ENCODE data around the gene UPK1A. TPM values are rescaled to one million over a fixed set of nuclear protein-coding genes. Genes with fewer than 3 reads are reported as not detected.

The UPK1A gene
- total and polyA plus RNA-seq, 2 donors (not counting 1 experiment from before 2014, with no cell fraction given), result 0.16 TPM; not detected in 1

DNA sequence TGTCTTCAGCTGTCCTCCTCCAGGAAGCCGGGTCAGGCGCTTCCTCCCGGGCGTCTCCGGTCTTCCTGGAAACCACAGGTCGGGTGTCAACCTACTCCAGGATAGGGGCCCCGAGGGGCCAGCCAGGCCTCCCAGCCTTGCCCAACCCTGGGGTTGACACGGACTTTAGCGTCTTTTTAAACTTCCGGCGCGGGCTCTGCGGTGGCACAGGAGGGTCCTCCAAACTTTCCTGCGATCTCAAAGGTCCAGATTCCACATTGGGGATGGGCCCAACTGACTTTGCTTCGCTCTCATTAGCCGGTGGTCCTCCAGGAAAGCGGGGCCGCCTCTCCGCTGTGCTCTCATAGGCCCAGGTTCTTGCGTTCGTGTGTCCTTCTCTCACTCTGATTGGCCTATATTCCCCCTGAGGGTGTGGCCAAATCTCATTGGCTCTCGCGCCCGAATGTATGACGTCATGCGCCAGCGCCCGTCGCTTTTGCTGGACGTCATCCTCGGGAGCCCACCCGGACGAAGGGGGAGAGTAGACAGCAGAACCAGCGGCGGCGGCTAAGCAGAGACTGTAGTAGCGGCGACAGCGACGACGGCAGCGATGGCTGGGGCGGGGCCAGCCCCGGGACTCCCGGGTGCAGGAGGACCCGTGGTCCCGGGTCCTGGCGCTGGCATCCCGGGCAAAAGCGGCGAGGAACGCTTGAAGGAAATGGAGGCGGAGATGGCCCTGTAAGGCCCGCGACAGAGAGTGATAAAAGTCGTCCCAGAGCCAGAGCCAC is 37.6 kb upstream of the UPK1A start, which contains the start of gene RBM42:
RBM42 (plus strand) TSS at position 472 of the 767 bp plus-strand sequence; CDS start at position 590, 118 bp downstream.
- CTCF ChIA-PET, result no interaction called here

More for the DNA sequence above, 37.6 kb upstream of the UPK1A start, which contains the start of gene RBM42:
- H4K20me1 ChIP-seq (ENCODE audit: control insufficient read depth, insufficient read depth, low read length, poor library complexity, severe bottlenecking), result peaks cover 9% of the 10 kb centered on the region
- no peaks in the 10 kb centered on the region for H3K9me3 Mint-ChIP-seq (ENCODE audit: insufficient read depth)
- ATAC-seq (ENCODE audit: low read depth) (peak; percentile 99), DNase-seq (peak; percentile 98)
- H2AFZ ChIP-seq (ENCODE audit: insufficient read depth, low read depth, low read length, poor library complexity, severe bottlenecking), result peak within 1 kb of the TSS; percentile 91
- H3K4me3 Mint-ChIP-seq, result peak within 1 kb of the TSS; percentile 99
- peak within 1 kb of the TSS; percentile 80 to 89 for H3K27ac ChIP-seq (ENCODE audit: low read length in 2 of 2)
- no peaks in the 10 kb centered on the region for H3K27me3 Mint-ChIP-seq
- peaks cover 25% of the 10 kb centered on the region for H3K4me1 Mint-ChIP-seq
- no peaks in the 10 kb centered on the region for H3K9me3 ChIP-seq (ENCODE audit: control extremely low read depth in 1 of 3, control insufficient read depth in 2 of 3, insufficient read depth in 1 of 3, low read length in 2 of 3)
- TF ChIP-seq CTCF (IDR thresholded peaks at IDR 0.05), result no peak
- TF ChIP-seq EZH2 (IDR thresholded peaks at IDR 0.05; ENCODE audit: borderline replicate concordance, insufficient read depth, low read depth, low read length, poor library complexity, severe bottlenecking), result no peak
- H3K27ac Mint-ChIP-seq, result peak within 1 kb of the TSS; percentile 99
- H3K79me2 ChIP-seq (ENCODE audit: control insufficient read depth, insufficient read depth, low read length), result peaks cover 4% of the 10 kb centered on the region
- intact Hi-C loops (cut with micrococcal nuclease), result loop anchor here (1.0 kb wide), 4 partner anchors 16 to 83 kb away; partner anchors contain the start of genes COX6B1, HAUS5 and TMEM147
- POLR2A ChIA-PET, result interaction anchor here (0.5 kb wide), 1 partner anchor 21 kb away, joined by 3 read pairs; no protein-coding TSS in a partner anchor
- H3K36me3 ChIP-seq (replicated peaks in 1 of 2; ENCODE audit: control extremely low read depth in 1 of 2, control insufficient read depth in 1 of 2, extremely low read depth in 1 of 2, insufficient read depth in 2 of 2, low read length in 1 of 2), result peaks cover 0 to 29% of the 10 kb centered on the region in 2 experiments
- under 1% methylated on average over 56 of the region's 56 CpGs for WGBS (ENCODE audit: insufficient coverage)
- peak within 1 kb of the TSS; percentile 81 to 98 (median 85) for H3K4me3 ChIP-seq (ENCODE audit: control extremely low read depth in 1 of 5, extremely low read depth in 1 of 5, insufficient read depth in 1 of 5, low read depth in 2 of 5, low read length in 4 of 5)
- peak within 1 kb of the TSS; percentile 78 for H3K4me2 ChIP-seq (replicated peaks; ENCODE audit: low read depth, low read length, poor library complexity, severe bottlenecking)
- H3K4me1 ChIP-seq (ENCODE audit: control insufficient read depth in 2 of 2, insufficient read depth in 2 of 2, low read length in 2 of 2), result peaks cover 8 to 17% of the 10 kb centered on the region in 2 donors
- H3K9ac ChIP-seq (ENCODE audit: low read length), result peak within 1 kb of the TSS; percentile 81
- H3K27me3 ChIP-seq (replicated peaks in 1 of 4; ENCODE audit: control extremely low read depth in 1 of 4, control insufficient read depth in 3 of 4, insufficient read depth in 4 of 4, low read length in 3 of 4), result no peaks in the 10 kb centered on the region

All from B cell (primary cell).